IMR-90 (cell line): ENCODE data around the gene RNF217.

Experiments
- CHD1 ChIP-seq: IDR thresholded peaks from 2 replicates; pipeline ENCODE4 v1.6.1; 2012; ENCODE audit warnings: low read depth, low read length, improper control_type of control experiment
- CTCF ChIP-seq: conservative IDR thresholded peaks from 2 replicates; pipeline ENCODE4 v1.5.1; 2012; ENCODE audit warnings: mild to moderate bottlenecking, low read depth, low read length, improper control_type of control experiment
- POLR2A ChIP-seq: IDR thresholded peaks from 2 replicates; pipeline ENCODE4 v1.6.1; 2012; ENCODE audit warnings: mild to moderate bottlenecking, low read depth, low read length
- RAD21 ChIP-seq: IDR thresholded peaks from 2 replicates; pipeline ENCODE4 v1.6.1; 2012; ENCODE audit warnings: low read length, improper control_type of control experiment
- USF2 ChIP-seq: fragments of 150-350 bp; IDR thresholded peaks from 2 replicates; pipeline ENCODE4 v1.6.1; 2017; ENCODE audit warnings: mild to moderate bottlenecking, antibody characterized with exemption, low read length, low read depth

DNA sequence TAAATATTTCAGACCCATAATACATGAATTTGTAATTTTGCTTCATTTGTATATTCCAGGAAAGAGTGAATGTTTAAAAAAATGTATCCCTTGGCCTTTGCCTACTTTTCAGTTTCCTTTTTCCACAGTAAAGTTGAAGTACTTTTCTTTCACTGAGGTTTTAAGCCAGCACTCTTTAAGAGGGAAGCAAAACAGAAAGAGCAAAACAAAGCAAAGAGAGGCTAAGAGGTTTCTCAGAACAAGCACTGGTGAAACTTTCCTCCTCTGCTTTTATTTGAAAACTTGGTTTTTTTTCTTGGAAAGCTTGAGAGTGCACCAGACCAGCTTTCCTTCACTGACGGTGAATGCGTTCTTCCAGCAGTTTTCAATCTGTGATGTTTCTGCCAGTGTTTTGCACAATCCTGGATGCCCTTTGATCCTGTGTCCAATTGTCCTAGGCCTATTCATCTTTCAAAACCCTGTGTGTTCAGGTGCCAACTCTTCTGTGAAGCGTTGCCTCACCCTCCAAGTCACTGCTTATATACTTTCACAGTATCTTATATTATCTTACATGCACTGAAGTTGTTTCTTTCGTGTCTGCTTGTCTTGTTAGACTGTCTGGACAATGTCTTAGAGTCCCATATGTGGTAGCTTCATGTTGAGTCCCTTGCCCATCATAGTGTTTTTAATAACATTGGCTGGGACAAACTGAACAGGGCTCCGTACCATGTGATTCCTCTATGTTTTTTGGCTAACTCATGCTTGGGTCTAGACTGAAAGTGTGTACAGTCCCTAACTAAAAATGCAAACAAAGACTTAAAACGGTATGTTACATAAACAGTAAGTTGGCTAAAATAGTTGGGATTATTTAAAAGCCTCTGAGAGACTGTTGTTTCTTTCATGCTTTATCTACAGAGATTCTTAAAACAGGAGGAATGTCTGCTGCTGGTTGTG is 1.9 kb downstream of the RNF217 start:
- TF ChIP-seq CTCF (no peak), POLR2A (no peak), CHD1 (no peak), RAD21 (no peak), USF2 (no peak; the same call in 1 of the 2 replicates)
